Erythroblast (primary cell): Measurements from ENCODE around the gene PCYT1B.

Source experiments
- DNase-seq, 2 experiments: peaks; one replicate each; lab custom pipeline; 2025; lab: John Stamatoyannopoulos, UW
- GATA1 ChIP-seq: IDR thresholded peaks from 2 replicates; pipeline ENCODE4 v1.6.1; 2011; ENCODE audit warnings: low read depth, mild to moderate bottlenecking, control low read depth, low read length, moderate library complexity
- POLR2A ChIP-seq: IDR thresholded peaks from 2 replicates; pipeline ENCODE4 v1.6.1; 2011; ENCODE audit warnings: mild to moderate bottlenecking, low read length

Gene PCYT1B

DNA sequence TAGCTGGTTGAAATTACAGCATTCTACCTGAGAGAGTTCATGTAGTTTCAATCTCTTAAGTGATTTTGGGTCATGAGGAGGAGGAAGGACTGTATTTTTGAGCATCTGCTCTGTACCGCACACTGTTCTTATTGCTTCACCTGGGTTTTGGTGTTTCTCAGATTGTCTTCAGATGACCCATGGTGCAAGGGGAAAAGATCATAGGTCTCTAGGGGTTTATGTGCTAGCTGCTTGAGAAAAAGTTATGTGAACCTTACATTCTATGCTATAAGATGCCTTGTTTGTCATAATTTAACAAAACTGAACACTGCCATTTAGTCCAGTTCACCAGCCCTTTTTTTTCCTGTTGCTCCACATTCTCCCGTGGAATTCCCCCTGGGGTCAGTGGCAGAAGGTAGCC lies 121.7 kb downstream of the PCYT1B start:
- no peak for TF ChIP-seq POLR2A
- no peak for TF ChIP-seq GATA1
- DNase-seq = no peak

GRCh38 chrX:24520472-24520871 lies 126.7 kb downstream of the PCYT1B start:
- TF ChIP-seq GATA1 (no peak), POLR2A (no peak)
- DNase-seq = no peak

- no peak for TF ChIP-seq GATA1
- no peak for TF ChIP-seq POLR2A
- peak; percentile 0 to 6 for DNase-seq
Observed at GRCh38 chrX:24515447-24515846, 131.7 kb downstream of the PCYT1B start.

GRCh38 chrX:24513416-24513815 lies 133.7 kb downstream of the PCYT1B start:
- DNase-seq = no peak
- TF ChIP-seq POLR2A (no peak), GATA1 (no peak)

DNA sequence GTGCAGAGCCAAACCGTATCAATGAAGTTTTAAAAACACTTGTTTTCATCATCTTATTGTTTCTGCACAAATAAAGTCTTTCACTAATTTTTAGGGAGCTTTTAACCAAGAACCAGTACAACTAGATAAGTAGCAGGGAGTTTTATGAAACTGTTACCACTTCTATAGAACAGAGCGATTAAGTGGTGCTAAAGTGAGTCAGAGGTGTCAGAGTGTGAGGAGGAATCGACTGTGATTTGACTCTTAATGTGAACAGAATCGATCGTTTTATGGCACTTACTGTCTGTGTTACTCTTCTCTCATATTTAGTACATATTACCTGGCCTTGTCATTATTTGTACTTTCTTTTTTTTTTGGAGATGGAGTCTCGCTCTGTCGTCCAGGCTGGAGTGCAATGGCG lies 138.8 kb downstream of the PCYT1B start:
- DNase-seq = no peak
- no peak for TF ChIP-seq POLR2A
- TF ChIP-seq GATA1 = no peak
